GM23338 (cell line): ENCODE measurements around the gene PARP3.

ENCODE experiments used
- CTCF ChIP-seq, 2 experiments: fragments of 200-600 bp in 1 of 2; sonication (generic) in 1 of 2; conservative IDR thresholded peaks; 2 replicates each; pipeline versions ENCODE4 v1.5.1 to v1.6.1; 2016 to 2017; ENCODE audit warnings: antibody characterized with exemption in 2 of 2, low read depth in 2 of 2, mild to moderate bottlenecking in 2 of 2, moderate library complexity in 1 of 2
- POLR2AphosphoS5 ChIP-seq: IDR thresholded peaks from 2 replicates; pipeline ENCODE4 v1.6.1; 2016; ENCODE audit warnings: antibody characterized with exemption, low read depth

- TF ChIP-seq POLR2AphosphoS5 (no peak), CTCF (conservative IDR thresholded peaks at IDR 0.05; ENCODE audit: low read depth in 2 of 2) (no peak)
Observed at GRCh38 chr3:51934139-51934850, 7.9 kb upstream of the PARP3 start.
